ENCODE data around the gene CCDC80. TPM values are rescaled to one million over a fixed set of nuclear protein-coding genes. Genes with fewer than 3 reads are reported as not detected.
"Not testable (repeated sequence)": the region's sequence is repeated elsewhere in the genome, so short reads cannot be mapped to it uniquely, and the experiment has no call there.

CCDC80 gene
- total RNA-seq, 6 experiments from 2014 or later, result 326 to 388 (median 358) TPM

GRCh38 chr3:112568642-112569041 is 72.3 kb downstream of the CCDC80 start:
- no peak for DNase-seq
- Mint-ChIP-seq H3K36me3 (ENCODE audit: low read depth) (peaks cover 21% of the 10 kb centered on the region), H3K9me3 (no peaks in the 10 kb centered on the region), H3K27ac (no peak overlapping the region), H3K4me3 (no peak overlapping the region), H3K27me3 (ENCODE audit: insufficient read depth) (no peaks in the 10 kb centered on the region), H3K4me1 (ENCODE audit: low read depth) (peaks cover 12% of the 10 kb centered on the region)
- TF ChIP-seq CTCF (IDR thresholded peaks at IDR 0.05), result no peak

- H3K27me3 Mint-ChIP-seq (ENCODE audit: insufficient read depth), result peaks cover 3% of the 10 kb centered on the region; the same call in 1 of the 2 replicates
- H3K4me1 Mint-ChIP-seq (ENCODE audit: low read depth), result peaks cover 23% of the 10 kb centered on the region
- DNase-seq, result no peak
- no peak overlapping the region for H3K4me3 Mint-ChIP-seq
- H3K36me3 Mint-ChIP-seq (ENCODE audit: low read depth), result peaks cover 10% of the 10 kb centered on the region
- TF ChIP-seq CTCF (IDR thresholded peaks at IDR 0.05), result no peak
- H3K27ac Mint-ChIP-seq, result no peak overlapping the region
- no peaks in the 10 kb centered on the region for H3K9me3 Mint-ChIP-seq
These were observed 76.0 kb downstream of the CCDC80 start for GRCh38 chr3:112564940-112565305.

GRCh38 chr3:112564247-112564939 is 76.5 kb downstream of the CCDC80 start:
- not testable (repeated sequence) for H3K4me3 Mint-ChIP-seq; H3K27me3 Mint-ChIP-seq (ENCODE audit: insufficient read depth)

GRCh38 chr3:112561734-112562529 is 79.0 kb downstream of the CCDC80 start, which contains the start of the genes ATG3 and SLC35A5:
TSS of gene ATG3 (minus strand) at chr3:112561962. CDS start at chr3:112561528, 434 bp downstream.
TSS of gene SLC35A5 (plus strand) at chr3:112562045. CDS start at chr3:112563404, 1,359 bp downstream.
- DNase-seq, result peak; percentile 98
- H3K27ac Mint-ChIP-seq, result peak within 1 kb of the TSS; percentile 98
- H3K4me1 Mint-ChIP-seq (ENCODE audit: low read depth), result peaks cover 31% of the 10 kb centered on the region
- H3K27me3 Mint-ChIP-seq (ENCODE audit: insufficient read depth), result peaks cover 3% of the 10 kb centered on the region; the same call in 1 of the 2 replicates
- H3K36me3 Mint-ChIP-seq (ENCODE audit: low read depth), result peaks cover 18% of the 10 kb centered on the region
- H3K9me3 Mint-ChIP-seq, result no peaks in the 10 kb centered on the region
- peak within 1 kb of the TSS; percentile 97 for H3K4me3 Mint-ChIP-seq
- no peak for TF ChIP-seq CTCF (IDR thresholded peaks at IDR 0.05)

More at GRCh38 chr3:112564247-112564939, 76.5 kb downstream of the CCDC80 start:
- H3K27ac Mint-ChIP-seq, DNase-seq, H3K9me3 Mint-ChIP-seq: not testable (repeated sequence)
- Mint-ChIP-seq H3K36me3 (ENCODE audit: low read depth) (peaks cover 10% of the 10 kb centered on the region), H3K4me1 (ENCODE audit: low read depth) (peaks cover 29% of the 10 kb centered on the region)

GRCh38 chr3:112561484-112561733 is 79.5 kb downstream of the CCDC80 start:
- Mint-ChIP-seq H3K4me3 (peak overlapping the region; percentile 97), H3K27me3 (ENCODE audit: insufficient read depth) (peaks cover 3% of the 10 kb centered on the region; the same call in 1 of the 2 replicates), H3K27ac (peak overlapping the region; percentile 98), H3K4me1 (ENCODE audit: low read depth) (peaks cover 31% of the 10 kb centered on the region), H3K36me3 (ENCODE audit: low read depth) (peaks cover 14% of the 10 kb centered on the region), H3K9me3 (no peaks in the 10 kb centered on the region)
- no peak for TF ChIP-seq CTCF (IDR thresholded peaks at IDR 0.05)
- DNase-seq, result no peak

Measured in HFFc6 (cell line).